ENCODE measurements around the gene WDFY4. TPM values are rescaled to one million over a fixed set of nuclear protein-coding genes. Genes with fewer than 3 reads are reported as not detected.

The WDFY4 gene
- total and polyA plus RNA-seq, 2 of the 13 experiments (the other 11 are each of a cell fraction or from before 2014, with no cell fraction given), result not detected

GRCh38 chr10:48722153-48723145 is 37.8 kb downstream of the WDFY4 start (continued):
- TF ChIP-seq, protein P1, sequence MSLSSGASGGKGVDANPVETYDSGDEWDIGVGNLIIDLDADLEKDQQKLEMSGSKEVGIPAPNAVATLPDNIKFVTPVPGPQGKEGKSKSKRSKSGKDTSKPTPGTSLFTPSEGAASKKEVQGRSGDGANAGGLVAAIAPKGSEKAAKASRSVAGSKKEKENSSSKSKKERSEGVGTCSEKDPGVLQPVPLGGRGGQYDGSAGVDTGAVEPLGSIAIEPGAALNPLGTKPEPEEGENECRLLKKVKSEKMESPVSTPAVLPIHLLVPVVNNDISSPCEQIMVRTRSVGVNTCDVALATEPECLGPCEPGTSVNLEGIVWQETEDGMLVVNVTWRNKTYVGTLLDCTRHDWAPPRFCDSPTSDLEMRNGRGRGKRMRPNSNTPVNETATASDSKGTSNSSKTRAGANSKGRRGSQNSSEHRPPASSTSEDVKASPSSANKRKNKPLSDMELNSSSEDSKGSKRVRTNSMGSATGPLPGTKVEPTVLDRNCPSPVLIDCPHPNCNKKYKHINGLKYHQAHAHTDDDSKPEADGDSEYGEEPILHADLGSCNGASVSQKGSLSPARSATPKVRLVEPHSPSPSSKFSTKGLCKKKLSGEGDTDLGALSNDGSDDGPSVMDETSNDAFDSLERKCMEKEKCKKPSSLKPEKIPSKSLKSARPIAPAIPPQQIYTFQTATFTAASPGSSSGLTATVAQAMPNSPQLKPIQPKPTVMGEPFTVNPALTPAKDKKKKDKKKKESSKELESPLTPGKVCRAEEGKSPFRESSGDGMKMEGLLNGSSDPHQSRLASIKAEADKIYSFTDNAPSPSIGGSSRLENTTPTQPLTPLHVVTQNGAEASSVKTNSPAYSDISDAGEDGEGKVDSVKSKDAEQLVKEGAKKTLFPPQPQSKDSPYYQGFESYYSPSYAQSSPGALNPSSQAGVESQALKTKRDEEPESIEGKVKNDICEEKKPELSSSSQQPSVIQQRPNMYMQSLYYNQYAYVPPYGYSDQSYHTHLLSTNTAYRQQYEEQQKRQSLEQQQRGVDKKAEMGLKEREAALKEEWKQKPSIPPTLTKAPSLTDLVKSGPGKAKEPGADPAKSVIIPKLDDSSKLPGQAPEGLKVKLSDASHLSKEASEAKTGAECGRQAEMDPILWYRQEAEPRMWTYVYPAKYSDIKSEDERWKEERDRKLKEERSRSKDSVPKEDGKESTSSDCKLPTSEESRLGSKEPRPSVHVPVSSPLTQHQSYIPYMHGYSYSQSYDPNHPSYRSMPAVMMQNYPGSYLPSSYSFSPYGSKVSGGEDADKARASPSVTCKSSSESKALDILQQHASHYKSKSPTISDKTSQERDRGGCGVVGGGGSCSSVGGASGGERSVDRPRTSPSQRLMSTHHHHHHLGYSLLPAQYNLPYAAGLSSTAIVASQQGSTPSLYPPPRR (CRISPR knock-in tag; IDR thresholded peaks at IDR 0.05; ENCODE audit: borderline replicate concordance), result peak; percentile 58; the same call in 1 of the 2 replicates
- TF ChIP-seq HNF4A (CRISPR knock-in tag; IDR thresholded peaks at IDR 0.05), result peak; percentile 67; the same call in 1 of the 2 replicates
- TF ChIP-seq MYC (CRISPR knock-in tag; IDR thresholded peaks at IDR 0.05; ENCODE audit: borderline replicate concordance), result peak; percentile 32; the same call in 1 of the 2 replicates
- 0 out of 2 replicates have a peak, but pooled peaks have one; percentile 39 for TF ChIP-seq MTA1 (CRISPR knock-in tag; IDR thresholded peaks at IDR 0.05; ENCODE audit: borderline replicate concordance)
- TF ChIP-seq ZMYM4 (CRISPR knock-in tag; IDR thresholded peaks at IDR 0.05), result peak; percentile 46; the same call in 1 of the 2 replicates
- peak; percentile 56; the same call in 1 of the 2 replicates for TF ChIP-seq RXRB (CRISPR knock-in tag; IDR thresholded peaks at IDR 0.05; ENCODE audit: borderline replicate concordance)
- TF ChIP-seq, protein P2, sequence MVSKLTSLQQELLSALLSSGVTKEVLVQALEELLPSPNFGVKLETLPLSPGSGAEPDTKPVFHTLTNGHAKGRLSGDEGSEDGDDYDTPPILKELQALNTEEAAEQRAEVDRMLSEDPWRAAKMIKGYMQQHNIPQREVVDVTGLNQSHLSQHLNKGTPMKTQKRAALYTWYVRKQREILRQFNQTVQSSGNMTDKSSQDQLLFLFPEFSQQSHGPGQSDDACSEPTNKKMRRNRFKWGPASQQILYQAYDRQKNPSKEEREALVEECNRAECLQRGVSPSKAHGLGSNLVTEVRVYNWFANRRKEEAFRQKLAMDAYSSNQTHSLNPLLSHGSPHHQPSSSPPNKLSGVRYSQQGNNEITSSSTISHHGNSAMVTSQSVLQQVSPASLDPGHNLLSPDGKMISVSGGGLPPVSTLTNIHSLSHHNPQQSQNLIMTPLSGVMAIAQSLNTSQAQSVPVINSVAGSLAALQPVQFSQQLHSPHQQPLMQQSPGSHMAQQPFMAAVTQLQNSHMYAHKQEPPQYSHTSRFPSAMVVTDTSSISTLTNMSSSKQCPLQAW (CRISPR knock-in tag; IDR thresholded peaks at IDR 0.05), result peak; percentile 58; the same call in 1 of the 2 replicates
- peak in 1 of 2 experiments; percentile 51; a peak in 2 of 4 replicates for TF ChIP-seq NR2F1 (CRISPR knock-in tag; IDR thresholded peaks at IDR 0.05)
- TF ChIP-seq, protein P3, sequence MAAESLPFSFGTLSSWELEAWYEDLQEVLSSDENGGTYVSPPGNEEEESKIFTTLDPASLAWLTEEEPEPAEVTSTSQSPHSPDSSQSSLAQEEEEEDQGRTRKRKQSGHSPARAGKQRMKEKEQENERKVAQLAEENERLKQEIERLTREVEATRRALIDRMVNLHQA (CRISPR knock-in tag; IDR thresholded peaks at IDR 0.05), result no peak
- TF ChIP-seq ZNF224 (CRISPR knock-in tag; IDR thresholded peaks at IDR 0.05), result no peak
- TF ChIP-seq HOXD1 (CRISPR knock-in tag; IDR thresholded peaks at IDR 0.05), result no peak
- TF ChIP-seq NONO (IDR thresholded peaks at IDR 0.05), result no peak
- TF ChIP-seq NONO (CRISPR knock-in tag; conservative IDR thresholded peaks at IDR 0.05), result 0 out of 2 replicates have a peak, but pooled peaks have one; percentile 38
- TF ChIP-seq ESRRA (CRISPR knock-in tag; IDR thresholded peaks at IDR 0.05; ENCODE audit: low read depth), result peak; percentile 89
- TF ChIP-seq, protein P4, sequence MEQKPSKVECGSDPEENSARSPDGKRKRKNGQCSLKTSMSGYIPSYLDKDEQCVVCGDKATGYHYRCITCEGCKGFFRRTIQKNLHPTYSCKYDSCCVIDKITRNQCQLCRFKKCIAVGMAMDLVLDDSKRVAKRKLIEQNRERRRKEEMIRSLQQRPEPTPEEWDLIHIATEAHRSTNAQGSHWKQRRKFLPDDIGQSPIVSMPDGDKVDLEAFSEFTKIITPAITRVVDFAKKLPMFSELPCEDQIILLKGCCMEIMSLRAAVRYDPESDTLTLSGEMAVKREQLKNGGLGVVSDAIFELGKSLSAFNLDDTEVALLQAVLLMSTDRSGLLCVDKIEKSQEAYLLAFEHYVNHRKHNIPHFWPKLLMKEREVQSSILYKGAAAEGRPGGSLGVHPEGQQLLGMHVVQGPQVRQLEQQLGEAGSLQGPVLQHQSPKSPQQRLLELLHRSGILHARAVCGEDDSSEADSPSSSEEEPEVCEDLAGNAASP (CRISPR knock-in tag; IDR thresholded peaks at IDR 0.05; ENCODE audit: borderline replicate concordance), result peak; percentile 12; the same call in 1 of the 2 replicates
- TF ChIP-seq BCL6 (CRISPR knock-in tag; IDR thresholded peaks at IDR 0.05), result peak; percentile 30; the same call in 1 of the 2 replicates
- TF ChIP-seq ZFP1 (CRISPR knock-in tag; IDR thresholded peaks at IDR 0.05), result no peak
- peak; percentile 33; the same call in 1 of the 2 replicates for TF ChIP-seq MIXL1 (CRISPR knock-in tag; IDR thresholded peaks at IDR 0.05)
- TF ChIP-seq MAFF (IDR thresholded peaks at IDR 0.05; ENCODE audit: low read depth, low read length), result no peak
- TF ChIP-seq, protein P5, sequence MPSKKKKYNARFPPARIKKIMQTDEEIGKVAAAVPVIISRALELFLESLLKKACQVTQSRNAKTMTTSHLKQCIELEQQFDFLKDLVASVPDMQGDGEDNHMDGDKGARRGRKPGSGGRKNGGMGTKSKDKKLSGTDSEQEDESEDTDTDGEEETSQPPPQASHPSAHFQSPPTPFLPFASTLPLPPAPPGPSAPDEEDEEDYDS (CRISPR knock-in tag; IDR thresholded peaks at IDR 0.05), result no peak

All from HepG2 (cell line).